Fibroblast of skin of back (primary cell): ENCODE measurements around the gene CASP6.

Experiments used
- DNase-seq: peaks from one replicate; pipeline ENCODE4 v3.0.0-alpha.2; 2013

Gene CASP6

DNA sequence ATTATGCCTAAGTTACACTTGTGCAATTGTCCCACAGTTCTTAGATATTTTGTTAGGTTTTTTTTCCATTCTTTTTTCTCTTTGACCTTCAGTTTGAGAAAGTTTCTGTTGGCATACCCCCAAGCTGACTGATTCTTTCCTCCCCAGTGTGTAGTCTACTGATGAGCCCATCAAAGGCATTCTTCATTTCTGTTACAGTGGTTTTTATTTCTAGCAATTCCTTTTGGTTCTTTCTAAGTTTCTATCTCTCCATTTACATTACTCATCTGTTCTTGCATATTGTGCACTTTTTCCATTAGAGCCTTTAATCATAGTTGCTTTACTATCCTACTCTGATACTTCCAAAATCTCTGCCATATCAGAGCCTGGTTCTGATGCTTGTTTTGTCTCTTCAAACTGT lies 31.9 kb downstream of the CASP6 start:
- DNase-seq = no peak

DNA sequence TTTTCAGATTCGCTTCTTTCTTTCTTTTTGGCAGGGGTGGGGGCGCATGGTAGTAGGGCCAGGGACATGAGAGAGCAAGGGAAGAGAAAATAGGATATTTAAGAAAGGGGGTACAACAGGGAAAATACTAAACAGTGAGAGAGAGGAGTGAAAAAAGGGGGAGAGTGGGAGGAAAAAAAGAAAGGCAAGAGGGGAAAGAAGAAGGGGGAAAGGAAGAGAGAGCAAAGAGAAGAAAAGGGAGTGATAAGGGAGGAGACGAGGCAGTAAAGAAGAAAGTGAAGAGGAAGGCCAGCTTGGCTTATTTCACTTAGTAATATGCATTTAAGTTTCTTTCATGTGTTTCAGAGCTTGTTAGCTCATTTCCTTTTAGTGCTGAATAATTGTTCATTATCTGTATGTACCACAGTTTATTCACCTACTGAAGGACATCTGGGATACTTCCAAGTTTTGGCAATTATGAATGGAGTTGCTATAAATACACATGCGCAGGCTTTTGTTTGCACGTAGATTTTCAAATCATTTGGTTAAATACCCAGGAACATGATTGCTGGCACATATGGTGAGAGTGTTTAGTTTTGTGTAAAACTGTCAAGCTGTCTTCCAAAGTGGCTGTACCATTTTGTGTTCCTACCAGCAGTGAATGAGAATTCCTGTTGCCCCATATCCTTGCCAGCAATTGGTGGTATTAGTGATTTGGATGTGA lies 37.3 kb downstream of the CASP6 start:
- DNase-seq = no peak

DNA sequence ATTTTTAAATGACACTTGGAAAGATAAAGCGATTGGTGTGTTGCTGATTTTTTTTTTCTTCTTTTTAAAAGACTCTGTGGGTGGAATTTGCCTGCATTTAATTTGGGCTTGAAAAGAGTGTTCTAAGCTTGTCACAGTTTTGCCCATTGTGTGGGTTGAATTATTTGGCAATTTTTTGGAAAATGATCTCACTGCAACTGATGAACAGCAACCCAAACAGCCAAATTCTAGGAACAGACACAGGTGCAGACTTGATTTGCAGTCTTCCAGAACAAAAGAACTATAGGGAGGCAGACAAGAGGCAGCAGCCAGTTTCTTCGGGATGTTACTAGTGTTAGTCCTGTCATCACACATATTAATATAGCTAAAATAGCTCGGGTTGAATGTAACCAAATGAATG lies 40.5 kb downstream of the CASP6 start:
- no peak for DNase-seq

DNA sequence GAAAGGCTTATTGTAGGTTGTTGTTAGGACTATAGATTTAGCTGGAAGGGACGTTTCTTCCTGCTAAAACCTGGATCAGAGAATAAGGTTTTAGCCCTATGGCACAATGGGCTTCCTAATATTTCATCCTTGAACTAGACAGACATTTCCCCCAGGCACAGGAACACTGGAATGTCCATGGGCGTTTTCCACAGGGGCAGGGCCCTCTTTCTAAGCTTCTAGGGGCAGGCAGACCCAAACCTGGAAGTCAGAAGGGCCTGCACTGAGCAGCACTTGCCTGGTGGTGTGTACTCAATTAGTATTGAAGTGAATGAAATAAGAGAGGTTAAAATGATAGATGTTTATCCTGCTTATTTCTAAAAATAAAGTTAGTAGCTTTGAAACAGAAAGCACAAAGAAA lies 41.1 kb downstream of the CASP6 start:
- DNase-seq = no peak

DNA sequence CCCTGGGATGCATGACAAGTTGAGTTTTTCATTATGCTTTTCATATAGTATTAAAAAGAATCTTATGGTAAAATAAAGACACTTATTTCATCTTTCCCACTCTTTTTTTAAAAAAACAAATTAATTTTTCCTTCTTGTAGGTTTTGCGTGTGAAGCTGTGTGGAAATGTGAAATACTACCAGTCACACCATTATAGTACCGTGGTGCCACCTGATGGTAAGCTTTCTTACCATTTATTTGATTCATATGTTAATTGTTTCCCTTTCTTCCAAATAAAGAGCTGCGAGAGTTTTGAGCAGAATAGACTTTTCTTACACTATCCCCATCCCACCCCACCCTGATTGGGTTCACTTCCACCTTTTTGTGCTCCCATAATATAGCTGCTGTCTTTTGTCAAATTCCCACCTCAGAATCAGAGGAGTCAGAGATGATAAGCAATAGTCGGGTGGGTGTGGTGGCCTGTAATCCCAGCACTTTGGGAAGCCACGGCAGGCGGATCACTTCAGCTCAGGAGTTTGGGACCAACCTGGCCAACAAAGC lies 44.3 kb downstream of the CASP6 start:
- no peak for DNase-seq

DNA sequence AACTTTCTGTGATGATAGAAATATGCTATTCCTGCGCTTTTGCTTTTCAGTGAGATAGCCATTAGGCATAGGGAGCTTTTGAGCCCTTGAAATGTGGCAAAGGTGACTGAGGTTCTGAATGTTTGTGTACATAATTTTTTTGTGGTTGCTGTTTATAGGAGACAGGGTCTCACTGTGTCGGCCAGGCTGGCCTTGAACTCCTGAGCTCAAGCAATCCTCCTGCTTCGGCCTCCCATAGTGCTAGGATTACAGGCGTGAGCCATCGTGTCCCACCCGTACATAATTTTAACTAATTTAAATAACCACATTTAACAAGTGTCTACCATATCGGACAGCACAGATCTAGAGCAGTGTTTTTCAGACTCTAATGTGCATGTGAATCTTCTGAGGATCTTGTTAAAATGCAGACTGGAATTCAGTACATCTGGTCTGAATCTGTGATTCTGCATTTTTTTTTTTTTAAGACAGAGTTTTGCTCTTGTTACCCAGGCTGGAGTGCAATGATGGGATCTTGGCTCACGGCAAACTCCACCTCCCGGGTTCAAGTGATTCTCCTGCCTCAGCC lies 45.3 kb downstream of the CASP6 start:
- DNase-seq = no peak

DNA sequence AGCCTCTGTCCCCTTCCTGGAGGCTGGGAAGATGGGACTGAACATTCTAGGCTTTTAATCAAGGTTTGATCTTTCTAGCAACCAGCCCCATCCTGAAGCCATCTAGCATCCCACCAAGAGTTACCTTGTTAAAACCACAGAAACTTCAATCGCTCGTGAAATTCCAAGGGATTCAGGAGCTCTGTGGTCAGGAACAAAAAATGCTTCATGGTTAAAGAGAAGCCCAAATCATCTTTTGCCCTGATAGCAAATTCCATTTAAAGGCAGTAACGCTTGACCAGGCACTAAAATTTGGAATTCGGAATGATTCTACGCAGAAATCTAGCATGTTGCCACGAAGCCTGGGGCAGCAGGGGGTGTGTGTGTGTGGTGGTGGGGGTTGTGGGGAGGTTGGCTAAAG lies 47.8 kb downstream of the CASP6 start:
- DNase-seq = no peak

DNA sequence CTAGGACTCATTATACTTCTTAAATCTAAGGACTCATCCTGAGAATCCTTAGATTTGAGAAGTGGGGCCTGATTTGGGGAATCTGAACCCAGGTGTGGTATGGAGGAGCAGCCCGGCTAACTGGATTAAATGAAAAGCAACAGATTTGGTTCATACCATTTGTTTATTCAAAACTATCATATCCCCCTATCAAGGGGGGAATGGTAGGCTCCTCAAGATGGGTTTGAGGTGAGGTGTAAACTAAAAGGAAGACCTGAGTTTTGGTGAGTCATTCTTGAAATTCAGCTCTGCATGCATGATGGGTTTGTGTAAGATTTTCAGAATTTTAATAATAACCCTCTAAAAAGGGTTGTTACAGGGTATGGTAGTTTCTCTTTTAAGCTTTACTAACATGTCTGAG lies 53.4 kb downstream of the CASP6 start:
- no peak for DNase-seq

DNA sequence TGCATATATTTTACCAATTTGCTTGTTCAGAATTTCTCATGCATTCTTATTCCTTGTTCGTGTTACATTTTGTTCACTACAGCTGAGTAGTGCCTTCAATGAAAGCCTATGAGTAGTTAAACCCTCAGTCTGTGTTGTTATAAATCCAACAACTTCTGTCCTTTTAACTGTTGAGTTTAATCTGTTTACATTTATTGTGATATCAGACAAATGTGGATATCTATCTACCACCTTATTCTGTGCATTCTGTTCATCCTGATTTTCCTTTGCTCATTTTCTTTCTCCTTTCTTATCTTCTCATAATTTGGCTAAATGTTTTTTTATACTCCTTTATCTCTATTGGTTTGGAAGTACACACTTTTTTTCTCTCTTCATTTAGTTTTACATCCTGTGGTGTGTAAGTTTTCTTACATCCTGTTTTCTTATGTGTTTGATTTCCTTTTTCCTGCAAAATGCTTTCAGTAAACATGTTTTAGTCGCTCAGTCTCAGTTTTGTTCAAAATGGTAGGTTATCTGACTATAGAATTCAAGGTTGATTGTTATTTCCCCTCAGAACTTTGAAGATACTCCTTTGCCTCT lies 54.2 kb downstream of the CASP6 start:
- DNase-seq = no peak

DNA sequence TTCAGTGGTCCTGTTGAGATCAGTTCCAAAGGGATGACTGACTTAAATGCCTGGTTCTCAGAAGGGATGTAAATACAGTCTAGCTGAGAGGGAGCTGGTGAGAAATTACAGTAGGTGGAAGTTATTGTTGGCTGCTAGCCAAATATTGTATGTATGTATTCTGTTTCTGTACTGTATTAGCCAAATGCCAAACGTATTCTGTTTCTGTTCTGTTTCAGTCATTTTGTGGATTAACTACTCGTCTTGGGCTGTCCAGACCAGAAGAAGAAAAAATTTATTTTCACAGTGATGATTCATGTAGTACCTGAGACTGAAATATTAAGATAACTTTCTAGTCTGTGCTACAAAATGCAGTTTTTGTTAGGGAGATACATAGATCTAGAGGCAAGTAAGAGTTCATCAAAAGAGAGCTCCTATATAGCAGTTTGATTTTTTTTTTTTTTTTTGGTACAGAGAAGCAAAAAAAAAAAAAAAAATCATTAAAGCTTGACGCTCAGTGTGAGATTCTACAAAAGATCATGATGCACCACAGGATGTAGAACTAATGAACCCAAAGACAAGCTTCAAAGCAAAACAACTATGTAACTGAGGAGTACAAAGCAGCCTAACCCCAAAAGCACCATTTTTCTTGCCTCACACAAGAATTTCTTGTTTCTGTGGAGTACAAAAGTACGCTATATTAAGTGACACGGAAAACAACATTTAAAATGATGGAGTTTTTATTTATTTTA lies 54.8 kb downstream of the CASP6 start:
- DNase-seq = peak; percentile 26

DNA sequence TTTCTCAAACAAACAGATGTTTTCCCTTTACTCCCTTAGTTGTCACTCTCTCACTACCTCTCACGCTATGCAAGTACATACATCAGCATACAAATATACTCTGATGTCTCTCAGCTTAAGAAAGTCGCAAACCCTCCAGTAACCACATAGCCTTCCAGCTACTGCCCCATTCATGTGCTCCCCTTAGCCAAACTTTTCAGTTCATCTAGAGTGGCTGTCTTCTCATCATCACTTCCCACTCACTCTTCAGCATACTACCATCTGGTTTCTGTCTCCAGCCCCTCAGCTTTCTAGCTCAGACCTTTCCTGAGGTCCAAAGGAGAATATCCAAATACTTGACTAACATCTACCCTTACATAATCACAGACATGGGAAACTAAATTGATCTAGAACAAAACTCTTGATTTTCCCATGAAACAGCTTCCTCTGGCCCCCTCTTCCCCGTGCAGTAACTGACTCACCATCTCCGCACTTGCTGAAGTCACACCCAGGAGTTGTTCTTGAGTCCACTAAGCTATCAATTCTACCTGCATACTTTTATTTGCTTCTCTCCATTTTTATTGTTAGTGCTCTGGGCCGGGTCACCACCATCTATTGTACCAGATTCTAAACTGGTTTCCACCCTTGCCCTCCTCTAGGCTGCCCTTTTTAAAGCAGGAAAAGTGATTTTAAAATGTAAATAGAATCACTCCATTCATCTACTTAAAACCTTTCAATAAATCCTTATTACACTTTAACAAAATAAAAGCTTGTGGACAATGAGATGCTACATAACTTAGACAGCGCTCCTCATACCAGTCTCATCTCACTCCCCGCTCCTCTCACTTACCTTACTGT lies 57.2 kb downstream of the CASP6 start:
- no peak for DNase-seq

DNA sequence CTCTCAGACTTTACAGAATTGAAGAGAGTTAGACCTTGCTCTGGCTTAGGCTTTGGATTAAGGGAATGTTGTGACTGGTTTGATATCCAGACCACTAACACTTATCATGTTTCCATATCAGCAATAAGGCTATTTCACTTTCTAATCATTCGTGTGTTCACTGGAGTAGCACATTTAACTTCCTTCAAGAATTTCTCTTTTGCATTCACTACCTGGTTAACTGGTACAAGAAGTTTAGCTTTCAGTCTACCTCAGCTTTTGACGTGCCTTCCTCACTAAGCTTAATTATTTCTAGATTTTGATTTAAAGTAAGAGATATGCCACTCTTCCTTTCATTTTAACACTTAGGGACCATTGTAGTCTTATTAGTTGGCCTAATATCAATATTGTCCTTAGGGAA lies 62.6 kb downstream of the CASP6 start:
- DNase-seq = no peak
